Measurements from ENCODE around the gene PIGW.

PIGW gene

GRCh38 chr17:36550491-36551417 is 16.0 kb downstream of the PIGW start:
- TF ChIP-seq TAF1 (IDR thresholded peaks at IDR 0.05; ENCODE audit: borderline replicate concordance, insufficient read depth, low read length): no peak
- no peak for TF ChIP-seq POLR2AphosphoS5 (IDR thresholded peaks at IDR 0.05; ENCODE audit: low read depth, low read length)
- TF ChIP-seq FOXP2 (optimal IDR thresholded peaks at IDR 0.05; ENCODE audit: borderline replicate concordance, extremely low read depth, extremely low read length, insufficient read depth): no peak
- no peak for TF ChIP-seq SIN3A (IDR thresholded peaks at IDR 0.05; ENCODE audit: borderline replicate concordance, insufficient read depth, low read length)
- no peak for TF ChIP-seq REST (IDR thresholded peaks at IDR 0.05; ENCODE audit: insufficient read depth in 1 of 2, low read depth in 2 of 2, low read length in 2 of 2)

GRCh38 chr17:36553459-36553858 is 18.7 kb downstream of the PIGW start:
- TF ChIP-seq SIN3A (IDR thresholded peaks at IDR 0.05; ENCODE audit: borderline replicate concordance, insufficient read depth, low read length) (no peak), TAF1 (IDR thresholded peaks at IDR 0.05; ENCODE audit: borderline replicate concordance, insufficient read depth, low read length) (no peak), FOXP2 (optimal IDR thresholded peaks at IDR 0.05; ENCODE audit: borderline replicate concordance, extremely low read depth, extremely low read length, insufficient read depth) (no peak), REST (IDR thresholded peaks at IDR 0.05; ENCODE audit: insufficient read depth in 1 of 2, low read depth in 2 of 2, low read length in 2 of 2) (no peak), POLR2AphosphoS5 (IDR thresholded peaks at IDR 0.05; ENCODE audit: low read depth, low read length) (0 out of 2 replicates have a peak, but pooled peaks have one; percentile 25)

GRCh38 chr17:36566081-36566480 is 31.3 kb downstream of the PIGW start:
- TF ChIP-seq SIN3A (IDR thresholded peaks at IDR 0.05; ENCODE audit: borderline replicate concordance, insufficient read depth, low read length): no peak
- TF ChIP-seq REST (IDR thresholded peaks at IDR 0.05; ENCODE audit: insufficient read depth in 1 of 2, low read depth in 2 of 2, low read length in 2 of 2): no peak
- no peak for TF ChIP-seq POLR2AphosphoS5 (IDR thresholded peaks at IDR 0.05; ENCODE audit: low read depth, low read length)
- no peak for TF ChIP-seq TAF1 (IDR thresholded peaks at IDR 0.05; ENCODE audit: borderline replicate concordance, insufficient read depth, low read length)
- no peak for TF ChIP-seq FOXP2 (optimal IDR thresholded peaks at IDR 0.05; ENCODE audit: borderline replicate concordance, extremely low read depth, extremely low read length, insufficient read depth)

- TF ChIP-seq SIN3A (IDR thresholded peaks at IDR 0.05; ENCODE audit: borderline replicate concordance, insufficient read depth, low read length): no peak
- TF ChIP-seq FOXP2 (optimal IDR thresholded peaks at IDR 0.05; ENCODE audit: borderline replicate concordance, extremely low read depth, extremely low read length, insufficient read depth): no peak
- TF ChIP-seq REST (IDR thresholded peaks at IDR 0.05; ENCODE audit: insufficient read depth in 1 of 2, low read depth in 2 of 2, low read length in 2 of 2): no peak
- no peak for TF ChIP-seq TAF1 (IDR thresholded peaks at IDR 0.05; ENCODE audit: borderline replicate concordance, insufficient read depth, low read length)
- no peak for TF ChIP-seq POLR2AphosphoS5 (IDR thresholded peaks at IDR 0.05; ENCODE audit: low read depth, low read length)
Observed at GRCh38 chr17:36575028-36575427, 40.2 kb downstream of the PIGW start.
